Mesothelial cell of epicardium (in vitro differentiated cells): ENCODE results near the gene KLK14. TPM values are rescaled to one million over a fixed set of nuclear protein-coding genes. Genes with fewer than 3 reads are reported as not detected.

ENCODE experiments used
- DNase-seq, 2 experiments: peaks; one replicate each; pipeline ENCODE4 v3.0.0; 2021; ENCODE audit warnings: low spot score in 2 of 2; ENCODE audit not compliant: unreplicated experiment in 2 of 2
- H3K27ac Mint-ChIP-seq: 2 replicates; pipeline ENCODE4 v1.8.0; 2021; ENCODE audit warnings: mixed read lengths
- H3K27me3 Mint-ChIP-seq: 2 replicates; pipeline ENCODE4 v1.8.0; 2021; ENCODE audit warnings: low read depth, mixed read lengths
- H3K36me3 Mint-ChIP-seq: 2 replicates; pipeline ENCODE4 v1.8.0; 2021; ENCODE audit warnings: mixed read lengths
- H3K4me1 Mint-ChIP-seq: 2 replicates; pipeline ENCODE4 v1.8.0; 2021; ENCODE audit warnings: mixed read lengths
- H3K4me3 Mint-ChIP-seq: 2 replicates; pipeline ENCODE4 v1.8.0; 2021; ENCODE audit warnings: mild to moderate bottlenecking, moderate library complexity, mixed read lengths
- H3K9me3 Mint-ChIP-seq: 2 replicates; pipeline ENCODE4 v1.8.0; 2021; ENCODE audit warnings: mixed read lengths
- total RNA-seq: library from RNA; stranded (reverse); gene quantifications from 3 replicates; pipeline ENCODE4 v1.2.1, GENCODE V29; 2021
- TF ChIP-seq, protein P1 (sequence below): fragments of 200-600 bp; sonication (generic); IDR thresholded peaks from one replicate; pipeline ENCODE4 v1.5.0; 2021; ENCODE audit warnings: antibody characterized with exemption; ENCODE audit not compliant: unreplicated experiment

Gene KLK14
- total RNA-seq, 1 donor from 2014 or later = 0.45 TPM

DNA sequence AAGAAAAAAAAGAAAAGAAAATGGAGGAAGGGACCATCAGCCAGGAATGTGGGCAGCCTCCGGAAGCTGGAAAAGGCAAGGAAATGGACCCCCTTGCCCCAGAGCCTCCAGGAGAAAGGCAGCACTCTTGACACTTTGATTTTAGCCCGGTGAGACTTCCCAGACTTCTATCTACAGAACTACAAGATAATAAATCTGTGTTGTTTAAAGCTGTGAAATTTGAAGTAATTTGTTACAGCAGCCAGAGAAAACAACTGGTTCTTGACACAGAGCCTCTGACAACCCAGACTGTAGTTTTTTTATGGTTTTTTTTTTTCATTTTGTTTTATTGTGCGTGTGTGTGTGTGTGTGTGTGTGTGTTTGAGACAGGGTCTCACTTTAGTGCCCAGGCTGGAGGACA lies 17.9 kb upstream of the KLK14 start:
- Mint-ChIP-seq H3K4me1 (no peaks in the 10 kb centered on the region), H3K27ac (no peak overlapping the region), H3K36me3 (peaks cover 12% of the 10 kb centered on the region), H3K4me3 (no peak overlapping the region), H3K27me3 (no peaks in the 10 kb centered on the region), H3K9me3 (no peaks in the 10 kb centered on the region)
- no peak for DNase-seq
- TF ChIP-seq, protein P1, sequence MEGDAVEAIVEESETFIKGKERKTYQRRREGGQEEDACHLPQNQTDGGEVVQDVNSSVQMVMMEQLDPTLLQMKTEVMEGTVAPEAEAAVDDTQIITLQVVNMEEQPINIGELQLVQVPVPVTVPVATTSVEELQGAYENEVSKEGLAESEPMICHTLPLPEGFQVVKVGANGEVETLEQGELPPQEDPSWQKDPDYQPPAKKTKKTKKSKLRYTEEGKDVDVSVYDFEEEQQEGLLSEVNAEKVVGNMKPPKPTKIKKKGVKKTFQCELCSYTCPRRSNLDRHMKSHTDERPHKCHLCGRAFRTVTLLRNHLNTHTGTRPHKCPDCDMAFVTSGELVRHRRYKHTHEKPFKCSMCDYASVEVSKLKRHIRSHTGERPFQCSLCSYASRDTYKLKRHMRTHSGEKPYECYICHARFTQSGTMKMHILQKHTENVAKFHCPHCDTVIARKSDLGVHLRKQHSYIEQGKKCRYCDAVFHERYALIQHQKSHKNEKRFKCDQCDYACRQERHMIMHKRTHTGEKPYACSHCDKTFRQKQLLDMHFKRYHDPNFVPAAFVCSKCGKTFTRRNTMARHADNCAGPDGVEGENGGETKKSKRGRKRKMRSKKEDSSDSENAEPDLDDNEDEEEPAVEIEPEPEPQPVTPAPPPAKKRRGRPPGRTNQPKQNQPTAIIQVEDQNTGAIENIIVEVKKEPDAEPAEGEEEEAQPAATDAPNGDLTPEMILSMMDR = no peak

DNA sequence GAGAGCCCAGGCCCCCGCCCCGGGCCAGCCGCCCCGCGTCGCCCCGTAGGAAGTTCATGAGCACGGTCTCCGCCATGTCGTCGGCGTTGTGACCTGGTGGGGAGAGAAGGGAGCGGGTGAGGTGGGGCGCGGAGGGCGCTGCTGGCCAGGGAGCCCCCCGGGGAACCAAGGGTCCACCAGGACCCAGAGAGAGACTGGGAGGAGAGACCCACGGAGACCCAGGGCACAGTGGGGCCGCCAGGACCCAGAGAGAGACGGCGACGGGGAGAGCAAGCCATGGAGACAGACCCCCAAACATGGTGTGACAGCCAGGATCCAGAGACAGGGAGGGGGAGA lies 16.3 kb upstream of the KLK14 start:
- H3K4me1 Mint-ChIP-seq = peaks cover 7% of the 10 kb centered on the region
- no peak for DNase-seq
- no peak overlapping the region for H3K4me3 Mint-ChIP-seq
- TF ChIP-seq, protein P1 = no peak
- H3K36me3 Mint-ChIP-seq = peaks cover 8% of the 10 kb centered on the region
- H3K27me3 Mint-ChIP-seq = no peaks in the 10 kb centered on the region
- H3K27ac Mint-ChIP-seq = no peak overlapping the region
- H3K9me3 Mint-ChIP-seq = no peaks in the 10 kb centered on the region

DNA sequence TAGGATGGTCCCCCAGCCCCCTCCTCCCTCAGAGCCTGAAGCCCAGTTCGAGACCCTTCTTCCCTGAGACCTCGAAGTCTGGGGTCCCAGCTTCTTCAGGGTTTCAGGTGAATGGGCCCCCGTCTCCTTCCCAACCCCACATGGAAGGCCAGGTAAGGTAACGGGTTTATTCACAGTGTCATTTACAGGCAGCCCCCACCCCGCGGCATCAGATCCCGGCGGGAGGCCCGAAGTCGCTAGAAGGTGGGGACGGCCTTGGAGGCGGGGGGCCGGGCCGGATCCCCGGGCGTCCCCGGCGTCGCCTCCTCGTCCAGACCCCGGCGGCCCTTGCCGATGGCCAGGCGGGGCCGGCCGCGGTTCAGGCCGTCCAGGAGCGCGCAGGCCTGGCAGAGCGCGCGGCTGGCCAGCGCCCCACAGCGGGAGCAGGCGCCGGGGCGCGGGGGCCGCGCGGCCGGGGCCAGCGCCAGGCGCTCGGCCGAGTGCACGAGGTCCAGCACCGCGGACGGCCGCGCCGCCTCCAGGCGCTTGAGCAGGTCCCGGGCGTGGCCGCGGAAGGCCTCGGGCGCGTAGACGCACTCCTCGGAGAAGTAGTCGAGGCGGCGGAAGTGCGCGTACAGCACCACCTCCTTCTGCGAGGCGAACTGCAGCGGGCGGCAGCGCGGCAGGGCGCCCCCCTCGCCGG lies 15.8 kb upstream of the KLK14 start:
- Mint-ChIP-seq H3K27me3 (no peaks in the 10 kb centered on the region), H3K9me3 (no peaks in the 10 kb centered on the region), H3K4me1 (peaks cover 12% of the 10 kb centered on the region), H3K4me3 (no peak overlapping the region), H3K27ac (no peak overlapping the region), H3K36me3 (peaks cover 8% of the 10 kb centered on the region)
- DNase-seq = no peak
- TF ChIP-seq, protein P1 = no peak

DNA sequence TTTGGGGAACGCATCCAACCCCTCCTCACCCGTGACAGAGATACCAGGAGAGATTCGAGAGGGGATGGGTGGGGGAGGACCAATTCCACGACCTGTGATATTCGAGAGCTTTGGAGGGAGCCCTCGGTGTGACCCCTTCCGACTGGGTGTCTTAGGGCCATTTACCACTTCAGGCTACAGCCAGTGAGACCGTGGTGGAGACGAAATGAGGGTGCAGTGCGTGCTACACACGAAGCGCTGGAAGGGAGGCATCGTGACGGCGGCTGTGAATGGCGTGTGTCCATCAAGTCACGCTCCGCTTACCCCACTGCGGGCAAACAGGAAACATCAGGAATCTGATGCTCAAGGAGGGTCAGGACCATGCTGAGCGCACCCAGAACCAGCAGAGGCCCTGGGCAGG lies 15.1 kb upstream of the KLK14 start:
- TF ChIP-seq, protein P1 = no peak
- Mint-ChIP-seq H3K27me3 (no peaks in the 10 kb centered on the region), H3K27ac (no peak overlapping the region), H3K4me3 (no peak overlapping the region), H3K9me3 (no peaks in the 10 kb centered on the region), H3K36me3 (peaks cover 6% of the 10 kb centered on the region), H3K4me1 (peaks cover 16% of the 10 kb centered on the region)
- no peak for DNase-seq

DNA sequence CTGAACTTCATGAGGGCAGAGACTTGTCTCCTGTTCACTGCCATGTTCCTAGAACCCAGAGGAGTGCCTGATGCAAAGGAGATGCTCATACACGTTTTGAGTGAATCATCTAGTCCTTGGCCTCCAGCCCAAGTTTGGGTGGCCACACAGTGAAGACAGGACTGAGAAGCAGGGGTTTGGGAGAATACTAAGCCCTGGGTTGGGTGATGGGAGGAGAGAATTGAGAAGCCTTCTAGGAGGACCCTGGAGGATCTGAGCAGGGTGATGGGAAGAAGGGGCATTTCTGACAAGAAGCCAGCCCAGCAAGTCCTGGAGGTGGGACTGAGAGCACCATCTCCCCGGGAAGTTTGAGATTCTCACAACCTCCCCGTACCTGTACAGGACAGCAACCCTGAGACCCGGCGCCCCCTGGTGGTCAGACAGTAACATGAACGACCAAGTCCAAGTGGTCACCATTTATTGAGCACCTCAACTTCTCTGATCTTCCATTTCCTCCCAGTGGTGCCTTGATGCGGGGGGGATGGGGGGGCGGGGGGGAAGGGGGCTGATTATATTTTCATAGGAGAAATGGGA lies 14.6 kb upstream of the KLK14 start:
- Mint-ChIP-seq H3K27ac (no peak overlapping the region), H3K4me1 (peaks cover 20% of the 10 kb centered on the region), H3K4me3 (no peak overlapping the region), H3K9me3 (no peaks in the 10 kb centered on the region), H3K27me3 (no peaks in the 10 kb centered on the region), H3K36me3 (peaks cover 2% of the 10 kb centered on the region)
- TF ChIP-seq, protein P1 = peak; percentile 77
- DNase-seq = peak; percentile 75 to 83
